Measurements from ENCODE around the gene MYO1D. TPM values are rescaled to one million over a fixed set of nuclear protein-coding genes. Genes with fewer than 3 reads are reported as not detected.

MYO1D gene
- total RNA-seq, 2 experiments from 2014 or later = 0.09 to 0.89 TPM

DNA sequence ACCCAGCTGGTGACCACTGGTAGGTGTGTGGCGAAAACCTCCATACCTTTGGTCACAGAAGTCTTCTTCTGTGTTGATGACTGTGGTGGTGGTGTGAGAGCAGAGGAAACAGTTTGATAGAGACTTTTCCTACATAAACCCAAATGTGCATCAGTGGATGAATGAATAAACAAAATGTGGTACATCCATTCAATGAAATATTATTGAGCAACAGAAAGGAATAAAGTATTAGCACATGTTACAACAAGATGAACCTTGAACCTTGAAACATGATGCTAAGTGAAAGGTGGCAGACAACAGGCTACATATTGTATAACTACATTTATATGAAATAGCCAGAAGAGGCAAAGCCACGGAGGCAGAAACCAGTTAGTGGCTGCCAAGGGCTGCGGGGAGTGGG is 374.9 kb downstream of the MYO1D start:
- no peaks in the 10 kb centered on the region for H3K9me3 ChIP-seq (ENCODE audit: low read length)
- no peaks in the 10 kb centered on the region for H3K79me2 ChIP-seq (ENCODE audit: insufficient read depth, low read depth, low read length)
- no peak overlapping the region for H3K27ac ChIP-seq (ENCODE audit: low read depth, low read length, poor library complexity, severe bottlenecking)
- peaks cover 26% of the 10 kb centered on the region for H3K4me1 ChIP-seq (ENCODE audit: insufficient read depth, low read length, poor library complexity, severe bottlenecking)
- TF ChIP-seq, protein P1, sequence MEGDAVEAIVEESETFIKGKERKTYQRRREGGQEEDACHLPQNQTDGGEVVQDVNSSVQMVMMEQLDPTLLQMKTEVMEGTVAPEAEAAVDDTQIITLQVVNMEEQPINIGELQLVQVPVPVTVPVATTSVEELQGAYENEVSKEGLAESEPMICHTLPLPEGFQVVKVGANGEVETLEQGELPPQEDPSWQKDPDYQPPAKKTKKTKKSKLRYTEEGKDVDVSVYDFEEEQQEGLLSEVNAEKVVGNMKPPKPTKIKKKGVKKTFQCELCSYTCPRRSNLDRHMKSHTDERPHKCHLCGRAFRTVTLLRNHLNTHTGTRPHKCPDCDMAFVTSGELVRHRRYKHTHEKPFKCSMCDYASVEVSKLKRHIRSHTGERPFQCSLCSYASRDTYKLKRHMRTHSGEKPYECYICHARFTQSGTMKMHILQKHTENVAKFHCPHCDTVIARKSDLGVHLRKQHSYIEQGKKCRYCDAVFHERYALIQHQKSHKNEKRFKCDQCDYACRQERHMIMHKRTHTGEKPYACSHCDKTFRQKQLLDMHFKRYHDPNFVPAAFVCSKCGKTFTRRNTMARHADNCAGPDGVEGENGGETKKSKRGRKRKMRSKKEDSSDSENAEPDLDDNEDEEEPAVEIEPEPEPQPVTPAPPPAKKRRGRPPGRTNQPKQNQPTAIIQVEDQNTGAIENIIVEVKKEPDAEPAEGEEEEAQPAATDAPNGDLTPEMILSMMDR (conservative IDR thresholded peaks at IDR 0.05; ENCODE audit: low read length) = no peak
- no peak for TF ChIP-seq EZH2phosphoT487 (IDR thresholded peaks at IDR 0.05; ENCODE audit: borderline replicate concordance, low read depth, low read length)
- H3K4me2 ChIP-seq (ENCODE audit: low read length) = no peak overlapping the region
- CTCF ChIA-PET (ENCODE audit: unreplicated experiment) = no interaction called here
- no peaks in the 10 kb centered on the region for H3K9me2 ChIP-seq (ENCODE audit: insufficient read depth, low read length)
- POLR2A ChIA-PET = no interaction called here
- no peak overlapping the region for H2AFZ ChIP-seq (ENCODE audit: low read length)
- intact Hi-C loops (cut with micrococcal nuclease; ENCODE audit: unreplicated experiment) = loop anchor here (5.0 kb wide), 1 partner anchor 55 kb away; no protein-coding TSS in a partner anchor
- H3K36me3 ChIP-seq (ENCODE audit: insufficient read depth, low read length) = no peaks in the 10 kb centered on the region
- H3K4me3 ChIP-seq (ENCODE audit: low read depth, low read length, poor library complexity, severe bottlenecking) = no peak overlapping the region
- no TSS peak for BruUV-seq (replicated peaks)
- DNase-seq (ENCODE audit: low spot score) = no peak
- no peaks in the 10 kb centered on the region for H4K20me1 ChIP-seq (ENCODE audit: insufficient read depth, low read length)

DNA sequence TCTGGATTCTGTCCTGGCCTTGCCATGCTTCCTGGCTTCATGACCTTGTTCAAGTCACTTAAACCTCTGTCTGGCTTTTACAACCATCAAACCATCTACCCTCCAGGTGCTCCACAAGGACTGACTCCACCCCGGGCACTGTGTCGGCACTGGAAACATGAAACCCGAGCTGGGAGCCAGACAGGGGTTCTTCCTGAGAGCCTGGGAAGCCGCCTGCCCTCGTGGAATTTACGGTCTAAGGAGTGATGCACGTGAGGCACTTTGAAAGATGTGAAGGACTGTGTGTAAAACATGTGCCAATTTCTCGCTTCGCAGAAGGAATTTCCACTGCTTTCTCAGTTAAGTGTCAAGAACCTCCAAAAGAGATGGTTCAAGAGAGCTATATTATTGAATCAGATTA is 378.5 kb downstream of the MYO1D start:
- H3K79me2 ChIP-seq (ENCODE audit: insufficient read depth, low read depth, low read length) = no peaks in the 10 kb centered on the region
- H2AFZ ChIP-seq (ENCODE audit: low read length) = no peak overlapping the region
- no peak for DNase-seq (ENCODE audit: low spot score)
- H3K9me2 ChIP-seq (ENCODE audit: insufficient read depth, low read length) = no peaks in the 10 kb centered on the region
- H3K4me3 ChIP-seq (ENCODE audit: low read depth, low read length, poor library complexity, severe bottlenecking) = no peak overlapping the region
- H4K20me1 ChIP-seq (ENCODE audit: insufficient read depth, low read length) = no peaks in the 10 kb centered on the region
- intact Hi-C loops (cut with micrococcal nuclease; ENCODE audit: unreplicated experiment) = no loop called here
- H3K4me2 ChIP-seq (ENCODE audit: low read length) = no peak overlapping the region
- ChIA-PET POLR2A (interaction anchor here (1.6 kb wide), 1 partner anchor 61 kb away, joined by 3 read pairs; no protein-coding TSS in a partner anchor), CTCF (ENCODE audit: unreplicated experiment) (no interaction called here)
- peaks cover 12% of the 10 kb centered on the region for H3K4me1 ChIP-seq (ENCODE audit: insufficient read depth, low read length, poor library complexity, severe bottlenecking)
- no peaks in the 10 kb centered on the region for H3K9me3 ChIP-seq (ENCODE audit: low read length)
- no TSS peak for BruUV-seq (replicated peaks)
- TF ChIP-seq, protein P1 (conservative IDR thresholded peaks at IDR 0.05; ENCODE audit: low read length) = no peak
- no peak for TF ChIP-seq EZH2phosphoT487 (IDR thresholded peaks at IDR 0.05; ENCODE audit: borderline replicate concordance, low read depth, low read length)
- H3K36me3 ChIP-seq (ENCODE audit: insufficient read depth, low read length) = no peaks in the 10 kb centered on the region
- H3K27ac ChIP-seq (ENCODE audit: low read depth, low read length, poor library complexity, severe bottlenecking) = no peak overlapping the region

DNA sequence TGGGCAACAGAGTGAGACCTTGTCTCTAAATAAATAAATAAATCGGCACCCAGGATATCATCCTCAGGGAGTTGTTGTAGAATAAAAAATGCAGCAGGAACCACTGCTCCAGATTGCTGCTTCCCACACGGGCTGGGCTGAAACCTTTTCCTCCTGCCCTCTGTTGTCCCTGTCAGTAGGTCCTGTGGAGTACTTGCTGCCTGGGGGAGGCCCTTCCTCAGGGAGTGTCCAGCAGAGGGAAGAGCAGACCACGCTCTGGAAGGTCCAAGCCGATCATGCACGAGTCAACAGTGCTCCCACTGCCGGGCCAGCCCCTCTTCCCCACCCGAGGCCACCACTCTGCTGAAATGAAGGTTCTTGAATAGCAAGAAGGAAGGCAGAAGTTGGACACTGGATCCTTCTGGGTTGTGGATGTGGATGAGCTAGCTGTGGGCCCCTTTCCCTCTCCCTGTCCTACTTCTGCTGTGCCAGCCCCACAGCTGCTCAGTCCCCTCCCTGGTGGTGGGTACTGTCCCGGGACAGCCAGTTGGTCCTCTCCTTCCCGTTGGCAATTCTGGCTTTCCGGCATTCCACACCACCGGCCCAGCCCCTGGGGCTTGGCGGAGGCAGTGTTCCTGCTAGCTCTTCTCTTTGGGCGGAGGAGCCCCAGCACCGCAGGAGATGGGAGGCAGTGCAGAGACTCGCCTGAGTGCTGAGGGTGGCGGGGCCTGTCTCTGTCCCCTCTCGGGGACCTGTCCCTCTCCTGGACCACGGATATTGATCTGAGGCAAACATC is 379.3 kb downstream of the MYO1D start:
- Histone ChIP-seq H3K4me3 (ENCODE audit: low read depth, low read length, poor library complexity, severe bottlenecking) (no peak overlapping the region), H2AFZ (ENCODE audit: low read length) (no peak overlapping the region), H4K20me1 (ENCODE audit: insufficient read depth, low read length) (no peaks in the 10 kb centered on the region), H3K27ac (ENCODE audit: low read depth, low read length, poor library complexity, severe bottlenecking) (no peak overlapping the region), H3K9me2 (ENCODE audit: insufficient read depth, low read length) (no peaks in the 10 kb centered on the region), H3K4me1 (ENCODE audit: insufficient read depth, low read length, poor library complexity, severe bottlenecking) (peaks cover 11% of the 10 kb centered on the region), H3K79me2 (ENCODE audit: insufficient read depth, low read depth, low read length) (no peaks in the 10 kb centered on the region), H3K36me3 (ENCODE audit: insufficient read depth, low read length) (no peaks in the 10 kb centered on the region), H3K9me3 (ENCODE audit: low read length) (no peaks in the 10 kb centered on the region), H3K4me2 (ENCODE audit: low read length) (no peak overlapping the region)
- no peak for DNase-seq (ENCODE audit: low spot score)
- no peak for TF ChIP-seq EZH2phosphoT487 (IDR thresholded peaks at IDR 0.05; ENCODE audit: borderline replicate concordance, low read depth, low read length)
- TF ChIP-seq, protein P1 (conservative IDR thresholded peaks at IDR 0.05; ENCODE audit: low read length) = no peak
- CTCF ChIA-PET (ENCODE audit: unreplicated experiment) = no interaction called here
- intact Hi-C loops (cut with micrococcal nuclease; ENCODE audit: unreplicated experiment) = no loop called here
- POLR2A ChIA-PET = no interaction called here
- BruUV-seq (replicated peaks) = no TSS peak
